HepG2 (cell line): Measurements from ENCODE around the gene NECAB2. TPM values are rescaled to one million over a fixed set of nuclear protein-coding genes. Genes with fewer than 3 reads are reported as not detected.
A peak's percentile ranks its signal among the peaks of the same experiment; 100 is the strongest.

Experiments
- HES4 ChIP-seq: sonication (generic); formaldehyde crosslinking; IDR thresholded peaks from 2 replicates; pipeline ENCODE4 v1.9.0; 2021; ENCODE audit warnings: mild to moderate bottlenecking, missing genetic modification reagents, borderline replicate concordance
- PITX1 ChIP-seq: sonication (generic); formaldehyde crosslinking; IDR thresholded peaks from 2 replicates; pipeline ENCODE4 v1.5.1; 2020; ENCODE audit warnings: mild to moderate bottlenecking, missing genetic modification reagents
- SMYD3 ChIP-seq: sonication (generic); formaldehyde crosslinking; IDR thresholded peaks from 2 replicates; pipeline ENCODE4 v1.8.1; 2023; ENCODE audit warnings: mild to moderate bottlenecking, missing genetic modification reagents
- ZEB1 ChIP-seq: IDR thresholded peaks from 2 replicates; pipeline ENCODE4 v1.6.1; 2012; ENCODE audit warnings: mild to moderate bottlenecking, low read depth, inconsistent platforms; ENCODE audit not compliant: insufficient replicate concordance
- ZNF143 ChIP-seq: sonication (generic); formaldehyde crosslinking; IDR thresholded peaks from 2 replicates; pipeline ENCODE4 v1.4.0; 2020; ENCODE audit warnings: missing genetic modification reagents
- ZNF335 ChIP-seq: sonication (generic); formaldehyde crosslinking; IDR thresholded peaks from 2 replicates; pipeline ENCODE4 v1.4.0; 2020; ENCODE audit warnings: missing genetic modification reagents
- ZNF619 ChIP-seq: sonication (generic); formaldehyde crosslinking; IDR thresholded peaks from 2 replicates; pipeline ENCODE4 v1.4.0; 2020; ENCODE audit warnings: mild to moderate bottlenecking, missing genetic modification reagents
- ZNF83 ChIP-seq: sonication (generic); formaldehyde crosslinking; IDR thresholded peaks from 2 replicates; pipeline ENCODE4 v1.4.0; 2020; ENCODE audit warnings: missing genetic modification reagents, mild to moderate bottlenecking, borderline replicate concordance
- polyA plus RNA-seq, 8 experiments: library from polyadenylated mRNA; depleted of rRNA in 3 of 8; stranded (reverse) in 7 of 8; unstranded in 1 of 8; fragments of >200 nt; fragmentation: Illumina TruSeq in 4 of 8; extraction: Trizol in 4 of 8; gene quantifications; 2 replicates each; pipeline versions ENCODE4 v1.2.1 to v1.2.3, GENCODE V29; 2011 to 2016; ENCODE audit warnings: low read depth in 4 of 8, missing spikeins in 1 of 8, mixed read lengths in 1 of 8; ENCODE audit not compliant: insufficient read depth in 1 of 8
- total RNA-seq, 5 experiments: library from RNA; depleted of rRNA; stranded (reverse); fragments of >200 nt; fragmentation: Illumina TruSeq; extraction: Trizol; gene quantifications; 2 replicates each; pipeline ENCODE4 v1.2.3, GENCODE V29; 2016; ENCODE audit warnings: low read depth in 1 of 5
- TF ChIP-seq, protein P1 (sequence below): sonication (generic); formaldehyde crosslinking; conservative IDR thresholded peaks from 2 replicates; pipeline ENCODE4 v1.8.0; 2022; ENCODE audit warnings: mild to moderate bottlenecking, moderate library complexity, missing genetic modification reagents
- TF ChIP-seq, protein P2 (sequence below): sonication (generic); formaldehyde crosslinking; IDR thresholded peaks from 2 replicates; pipeline ENCODE4 v1.4.0; 2020; ENCODE audit warnings: mild to moderate bottlenecking, missing genetic modification reagents
- TF ChIP-seq, protein P3 (sequence below): sonication (generic); formaldehyde crosslinking; IDR thresholded peaks from 2 replicates; pipeline ENCODE4 v1.4.0; 2020; ENCODE audit warnings: missing genetic modification reagents
- TF ChIP-seq, protein P4 (sequence below): IDR thresholded peaks from 2 replicates; pipeline ENCODE4 v1.6.1; 2016; ENCODE audit warnings: mild to moderate bottlenecking
- TF ChIP-seq, protein P5 (sequence below): sonication (generic); formaldehyde crosslinking; IDR thresholded peaks from 2 replicates; pipeline ENCODE4 v1.4.0; 2020; ENCODE audit warnings: mild to moderate bottlenecking, missing genetic modification reagents
- TF ChIP-seq, protein P6 (sequence below): sonication (generic); formaldehyde crosslinking; IDR thresholded peaks from 2 replicates; pipeline ENCODE4 v1.5.0; 2020; ENCODE audit warnings: mild to moderate bottlenecking, missing genetic modification reagents, borderline replicate concordance
- TF ChIP-seq, protein P7 (sequence below): sonication (generic); formaldehyde crosslinking; IDR thresholded peaks from 2 replicates; pipeline ENCODE4 v1.8.1; 2023; ENCODE audit warnings: mild to moderate bottlenecking, missing genetic modification reagents

The NECAB2 gene
- total and polyA plus RNA-seq, 2 of the 13 experiments (the other 11 are each of a cell fraction or from before 2014, with no cell fraction given): 0.21 to 0.49 TPM

DNA sequence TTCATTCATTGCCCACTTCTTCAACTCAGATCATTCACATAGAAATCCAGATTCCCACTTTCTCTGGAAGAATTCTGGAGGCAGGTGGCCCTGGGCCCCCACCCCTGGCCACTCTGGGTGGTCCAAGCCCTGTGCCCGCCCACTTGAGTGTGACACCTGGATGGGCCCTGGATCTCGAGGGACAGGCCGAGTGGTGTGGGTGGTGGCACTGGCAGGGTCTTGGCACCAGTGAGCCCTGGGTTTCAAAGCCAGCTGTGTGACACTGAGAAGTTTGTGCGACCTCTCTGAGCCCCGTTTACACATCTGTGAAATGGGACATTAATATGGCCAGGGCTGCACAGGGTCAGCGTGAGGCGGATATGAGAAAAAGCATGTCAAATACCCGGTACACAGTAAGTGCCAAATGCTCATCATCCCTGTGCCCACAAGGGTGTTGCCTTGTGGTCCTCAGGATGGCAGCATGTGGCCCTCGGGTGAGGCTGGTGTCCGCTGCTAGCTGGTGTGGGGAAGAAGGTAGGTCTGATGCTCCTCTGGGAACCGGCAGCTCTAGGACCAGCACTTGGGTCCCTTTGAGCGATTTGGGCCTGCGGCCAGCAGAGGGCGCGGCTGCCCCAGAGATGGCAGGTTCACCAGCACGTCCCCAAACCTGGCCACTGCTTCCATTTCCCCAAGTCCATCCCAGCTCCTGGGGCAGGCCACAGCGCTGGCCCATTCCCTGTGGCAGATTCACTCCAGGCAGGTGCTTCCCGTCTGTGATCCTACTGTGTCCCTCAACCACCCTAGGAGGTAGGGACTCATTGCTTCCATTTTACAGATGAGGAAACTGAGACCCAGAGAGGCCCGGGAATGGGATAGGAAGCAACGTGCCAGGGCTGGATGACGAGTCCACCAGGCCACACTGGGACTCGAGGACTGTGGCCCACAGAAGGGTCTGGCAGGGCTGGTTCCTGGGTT, 11.4 kb upstream of the NECAB2 start (continued):
- TF ChIP-seq, protein P1, sequence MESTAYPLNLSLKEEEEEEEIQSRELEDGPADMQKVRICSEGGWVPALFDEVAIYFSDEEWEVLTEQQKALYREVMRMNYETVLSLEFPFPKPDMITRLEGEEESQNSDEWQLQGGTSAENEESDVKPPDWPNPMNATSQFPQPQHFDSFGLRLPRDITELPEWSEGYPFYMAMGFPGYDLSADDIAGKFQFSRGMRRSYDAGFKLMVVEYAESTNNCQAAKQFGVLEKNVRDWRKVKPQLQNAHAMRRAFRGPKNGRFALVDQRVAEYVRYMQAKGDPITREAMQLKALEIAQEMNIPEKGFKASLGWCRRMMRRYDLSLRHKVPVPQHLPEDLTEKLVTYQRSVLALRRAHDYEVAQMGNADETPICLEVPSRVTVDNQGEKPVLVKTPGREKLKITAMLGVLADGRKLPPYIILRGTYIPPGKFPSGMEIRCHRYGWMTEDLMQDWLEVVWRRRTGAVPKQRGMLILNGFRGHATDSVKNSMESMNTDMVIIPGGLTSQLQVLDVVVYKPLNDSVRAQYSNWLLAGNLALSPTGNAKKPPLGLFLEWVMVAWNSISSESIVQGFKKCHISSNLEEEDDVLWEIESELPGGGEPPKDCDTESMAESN (CRISPR knock-in tag): peak; percentile 52; the same call in 1 of the 2 replicates
- TF ChIP-seq SMYD3 (CRISPR knock-in tag): no peak
- TF ChIP-seq ZNF143: 0 out of 2 replicates have a peak, but pooled peaks have one; percentile 11
- TF ChIP-seq PITX1 (CRISPR knock-in tag): peak; percentile 31; the same call in 1 of the 2 replicates
- TF ChIP-seq, protein P2, sequence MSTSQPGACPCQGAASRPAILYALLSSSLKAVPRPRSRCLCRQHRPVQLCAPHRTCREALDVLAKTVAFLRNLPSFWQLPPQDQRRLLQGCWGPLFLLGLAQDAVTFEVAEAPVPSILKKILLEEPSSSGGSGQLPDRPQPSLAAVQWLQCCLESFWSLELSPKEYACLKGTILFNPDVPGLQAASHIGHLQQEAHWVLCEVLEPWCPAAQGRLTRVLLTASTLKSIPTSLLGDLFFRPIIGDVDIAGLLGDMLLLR (CRISPR knock-in tag): 0 out of 2 replicates have a peak, but pooled peaks have one; percentile 32
- TF ChIP-seq ZNF335: no peak
- TF ChIP-seq, protein P3, sequence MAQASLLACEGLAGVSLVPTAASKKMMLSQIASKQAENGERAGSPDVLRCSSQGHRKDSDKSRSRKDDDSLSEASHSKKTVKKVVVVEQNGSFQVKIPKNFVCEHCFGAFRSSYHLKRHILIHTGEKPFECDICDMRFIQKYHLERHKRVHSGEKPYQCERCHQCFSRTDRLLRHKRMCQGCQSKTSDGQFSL (CRISPR knock-in tag): no peak
- TF ChIP-seq, protein P4, sequence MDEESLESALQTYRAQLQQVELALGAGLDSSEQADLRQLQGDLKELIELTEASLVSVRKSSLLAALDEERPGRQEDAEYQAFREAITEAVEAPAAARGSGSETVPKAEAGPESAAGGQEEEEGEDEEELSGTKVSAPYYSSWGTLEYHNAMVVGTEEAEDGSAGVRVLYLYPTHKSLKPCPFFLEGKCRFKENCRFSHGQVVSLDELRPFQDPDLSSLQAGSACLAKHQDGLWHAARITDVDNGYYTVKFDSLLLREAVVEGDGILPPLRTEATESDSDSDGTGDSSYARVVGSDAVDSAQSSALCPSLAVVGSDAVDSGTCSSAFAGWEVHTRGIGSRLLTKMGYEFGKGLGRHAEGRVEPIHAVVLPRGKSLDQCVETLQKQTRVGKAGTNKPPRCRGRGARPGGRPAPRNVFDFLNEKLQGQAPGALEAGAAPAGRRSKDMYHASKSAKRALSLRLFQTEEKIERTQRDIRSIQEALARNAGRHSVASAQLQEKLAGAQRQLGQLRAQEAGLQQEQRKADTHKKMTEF (CRISPR knock-in tag): 0 out of 2 replicates have a peak, but pooled peaks have one; percentile 26
- peak; percentile 54; the same call in 1 of the 2 replicates for TF ChIP-seq HES4 (CRISPR knock-in tag)
- TF ChIP-seq, protein P5, sequence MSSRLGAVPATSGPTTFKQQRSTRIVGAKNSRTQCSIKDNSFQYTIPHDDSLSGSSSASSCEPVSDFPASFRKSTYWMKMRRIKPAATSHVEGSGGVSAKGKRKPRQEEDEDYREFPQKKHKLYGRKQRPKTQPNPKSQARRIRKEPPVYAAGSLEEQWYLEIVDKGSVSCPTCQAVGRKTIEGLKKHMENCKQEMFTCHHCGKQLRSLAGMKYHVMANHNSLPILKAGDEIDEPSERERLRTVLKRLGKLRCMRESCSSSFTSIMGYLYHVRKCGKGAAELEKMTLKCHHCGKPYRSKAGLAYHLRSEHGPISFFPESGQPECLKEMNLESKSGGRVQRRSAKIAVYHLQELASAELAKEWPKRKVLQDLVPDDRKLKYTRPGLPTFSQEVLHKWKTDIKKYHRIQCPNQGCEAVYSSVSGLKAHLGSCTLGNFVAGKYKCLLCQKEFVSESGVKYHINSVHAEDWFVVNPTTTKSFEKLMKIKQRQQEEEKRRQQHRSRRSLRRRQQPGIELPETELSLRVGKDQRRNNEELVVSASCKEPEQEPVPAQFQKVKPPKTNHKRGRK (CRISPR knock-in tag): 0 out of 2 replicates have a peak, but pooled peaks have one; percentile 40
- TF ChIP-seq ZEB1: no peak
- peak; percentile 86; the same call in 1 of the 2 replicates for TF ChIP-seq ZNF619
- TF ChIP-seq, protein P6, sequence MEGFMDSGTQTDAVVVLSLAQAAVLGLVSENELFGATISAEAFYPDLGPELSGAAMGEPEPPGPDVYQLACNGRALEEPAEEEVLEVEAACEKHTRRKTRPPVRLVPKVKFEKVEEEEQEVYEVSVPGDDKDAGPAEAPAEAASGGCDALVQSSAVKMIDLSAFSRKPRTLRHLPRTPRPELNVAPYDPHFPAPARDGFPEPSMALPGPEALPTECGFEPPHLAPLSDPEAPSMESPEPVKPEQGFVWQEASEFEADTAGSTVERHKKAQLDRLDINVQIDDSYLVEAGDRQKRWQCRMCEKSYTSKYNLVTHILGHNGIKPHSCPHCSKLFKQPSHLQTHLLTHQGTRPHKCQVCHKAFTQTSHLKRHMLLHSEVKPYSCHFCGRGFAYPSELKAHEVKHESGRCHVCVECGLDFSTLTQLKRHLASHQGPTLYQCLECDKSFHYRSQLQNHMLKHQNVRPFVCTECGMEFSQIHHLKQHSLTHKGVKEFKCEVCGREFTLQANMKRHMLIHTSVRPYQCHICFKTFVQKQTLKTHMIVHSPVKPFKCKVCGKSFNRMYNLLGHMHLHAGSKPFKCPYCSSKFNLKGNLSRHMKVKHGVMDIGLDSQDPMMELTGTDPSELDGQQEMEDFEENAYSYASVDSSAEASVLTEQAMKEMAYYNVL (CRISPR knock-in tag): 0 out of 2 replicates have a peak, but pooled peaks have one; percentile 52
- TF ChIP-seq, protein P7, sequence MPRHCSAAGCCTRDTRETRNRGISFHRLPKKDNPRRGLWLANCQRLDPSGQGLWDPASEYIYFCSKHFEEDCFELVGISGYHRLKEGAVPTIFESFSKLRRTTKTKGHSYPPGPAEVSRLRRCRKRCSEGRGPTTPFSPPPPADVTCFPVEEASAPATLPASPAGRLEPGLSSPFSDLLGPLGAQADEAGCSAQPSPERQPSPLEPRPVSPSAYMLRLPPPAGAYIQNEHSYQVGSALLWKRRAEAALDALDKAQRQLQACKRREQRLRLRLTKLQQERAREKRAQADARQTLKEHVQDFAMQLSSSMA: 0 out of 2 replicates have a peak, but pooled peaks have one; percentile 27
- 0 out of 2 replicates have a peak, but pooled peaks have one; percentile 65 for TF ChIP-seq ZNF83 (CRISPR knock-in tag)
